Peyer's patch (tissue), 4 donors: ENCODE data around the gene ADAMTS15.

Source experiments
- POLR2A ChIP-seq, 2 donors: fragments of 450-650 bp; IDR thresholded peaks; one replicate each; pipeline ENCODE4 v1.5.1; 2017; ENCODE audit warnings: antibody characterized with exemption in 2 of 2, mild to moderate bottlenecking in 2 of 2, moderate library complexity in 2 of 2
- TF ChIP-seq, protein P1 (sequence below), 6 experiments: fragments of 450-650 bp in 4 of 6; fragments of 200-600 bp in 2 of 6; sonication (generic) in 1 of 6; IDR thresholded peaks; one replicate each; pipeline ENCODE4 v1.5.1; 2017 to 2019; ENCODE audit warnings: antibody characterized with exemption in 6 of 6, mild to moderate bottlenecking in 3 of 6, moderate library complexity in 1 of 6

DNA sequence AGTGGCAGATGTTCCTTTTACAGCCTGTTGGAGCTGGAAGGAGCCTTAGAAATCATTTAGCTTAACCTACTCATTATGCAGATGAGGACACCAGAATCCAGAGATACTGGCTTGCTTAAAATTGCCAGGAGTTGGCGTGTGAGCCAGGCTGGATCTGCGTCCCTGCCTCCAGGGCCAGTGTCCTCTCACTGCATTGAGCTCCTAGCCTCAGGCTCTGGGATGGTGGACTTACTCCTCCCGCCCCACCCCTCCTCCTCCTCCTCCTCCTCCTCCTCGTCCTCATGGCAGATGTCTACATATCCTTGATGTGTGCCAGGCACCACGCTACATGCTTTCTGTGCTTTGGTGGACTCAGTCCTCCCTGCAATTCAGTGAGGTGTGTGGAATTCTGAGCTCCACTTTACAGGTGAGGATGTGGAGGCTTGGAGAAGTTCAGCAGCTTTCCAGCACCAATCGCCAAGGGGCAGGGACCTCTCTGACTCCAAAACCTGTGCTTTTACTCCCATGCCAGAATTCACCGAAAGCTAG is 24.1 kb downstream of the ADAMTS15 start:
- TF ChIP-seq, protein P1, sequence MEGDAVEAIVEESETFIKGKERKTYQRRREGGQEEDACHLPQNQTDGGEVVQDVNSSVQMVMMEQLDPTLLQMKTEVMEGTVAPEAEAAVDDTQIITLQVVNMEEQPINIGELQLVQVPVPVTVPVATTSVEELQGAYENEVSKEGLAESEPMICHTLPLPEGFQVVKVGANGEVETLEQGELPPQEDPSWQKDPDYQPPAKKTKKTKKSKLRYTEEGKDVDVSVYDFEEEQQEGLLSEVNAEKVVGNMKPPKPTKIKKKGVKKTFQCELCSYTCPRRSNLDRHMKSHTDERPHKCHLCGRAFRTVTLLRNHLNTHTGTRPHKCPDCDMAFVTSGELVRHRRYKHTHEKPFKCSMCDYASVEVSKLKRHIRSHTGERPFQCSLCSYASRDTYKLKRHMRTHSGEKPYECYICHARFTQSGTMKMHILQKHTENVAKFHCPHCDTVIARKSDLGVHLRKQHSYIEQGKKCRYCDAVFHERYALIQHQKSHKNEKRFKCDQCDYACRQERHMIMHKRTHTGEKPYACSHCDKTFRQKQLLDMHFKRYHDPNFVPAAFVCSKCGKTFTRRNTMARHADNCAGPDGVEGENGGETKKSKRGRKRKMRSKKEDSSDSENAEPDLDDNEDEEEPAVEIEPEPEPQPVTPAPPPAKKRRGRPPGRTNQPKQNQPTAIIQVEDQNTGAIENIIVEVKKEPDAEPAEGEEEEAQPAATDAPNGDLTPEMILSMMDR (IDR thresholded peaks at IDR 0.05), result no peak
- no peak for TF ChIP-seq POLR2A (IDR thresholded peaks at IDR 0.05)
